ENCODE data around the gene SWT1.
"Not testable (repeated sequence)": the region's sequence is repeated elsewhere in the genome, so short reads cannot be mapped to it uniquely, and the experiment has no call there.

Gene SWT1

DNA sequence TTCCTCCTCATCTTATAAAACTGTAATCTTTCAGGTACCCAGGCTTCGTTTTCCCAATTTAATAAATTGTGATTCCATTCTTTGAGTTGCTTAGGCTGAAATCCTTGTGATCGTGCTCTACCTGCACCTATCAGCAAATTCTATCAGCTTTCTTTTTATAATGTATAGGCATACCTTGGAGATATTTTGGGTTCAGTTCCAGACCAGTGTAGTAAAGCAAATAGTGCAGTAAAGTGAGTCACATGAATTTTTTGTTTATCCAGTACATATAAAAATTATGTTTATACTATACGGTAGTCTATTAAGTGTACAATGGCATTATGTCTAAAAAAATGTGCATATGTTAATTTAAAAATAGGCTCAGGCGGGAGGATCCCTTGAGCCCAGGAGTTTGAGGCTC, 5.5 kb downstream of the SWT1 start:
- TF ChIP-seq, protein P1, sequence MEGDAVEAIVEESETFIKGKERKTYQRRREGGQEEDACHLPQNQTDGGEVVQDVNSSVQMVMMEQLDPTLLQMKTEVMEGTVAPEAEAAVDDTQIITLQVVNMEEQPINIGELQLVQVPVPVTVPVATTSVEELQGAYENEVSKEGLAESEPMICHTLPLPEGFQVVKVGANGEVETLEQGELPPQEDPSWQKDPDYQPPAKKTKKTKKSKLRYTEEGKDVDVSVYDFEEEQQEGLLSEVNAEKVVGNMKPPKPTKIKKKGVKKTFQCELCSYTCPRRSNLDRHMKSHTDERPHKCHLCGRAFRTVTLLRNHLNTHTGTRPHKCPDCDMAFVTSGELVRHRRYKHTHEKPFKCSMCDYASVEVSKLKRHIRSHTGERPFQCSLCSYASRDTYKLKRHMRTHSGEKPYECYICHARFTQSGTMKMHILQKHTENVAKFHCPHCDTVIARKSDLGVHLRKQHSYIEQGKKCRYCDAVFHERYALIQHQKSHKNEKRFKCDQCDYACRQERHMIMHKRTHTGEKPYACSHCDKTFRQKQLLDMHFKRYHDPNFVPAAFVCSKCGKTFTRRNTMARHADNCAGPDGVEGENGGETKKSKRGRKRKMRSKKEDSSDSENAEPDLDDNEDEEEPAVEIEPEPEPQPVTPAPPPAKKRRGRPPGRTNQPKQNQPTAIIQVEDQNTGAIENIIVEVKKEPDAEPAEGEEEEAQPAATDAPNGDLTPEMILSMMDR (IDR thresholded peaks at IDR 0.05; ENCODE audit: low read depth, low read length, missing control alignments), result no peak
- H3K4me3 ChIP-seq (ENCODE audit: low read depth, low read length), result no peak overlapping the region
- DNase-seq (ENCODE audit: low read depth), result no peak

DNA sequence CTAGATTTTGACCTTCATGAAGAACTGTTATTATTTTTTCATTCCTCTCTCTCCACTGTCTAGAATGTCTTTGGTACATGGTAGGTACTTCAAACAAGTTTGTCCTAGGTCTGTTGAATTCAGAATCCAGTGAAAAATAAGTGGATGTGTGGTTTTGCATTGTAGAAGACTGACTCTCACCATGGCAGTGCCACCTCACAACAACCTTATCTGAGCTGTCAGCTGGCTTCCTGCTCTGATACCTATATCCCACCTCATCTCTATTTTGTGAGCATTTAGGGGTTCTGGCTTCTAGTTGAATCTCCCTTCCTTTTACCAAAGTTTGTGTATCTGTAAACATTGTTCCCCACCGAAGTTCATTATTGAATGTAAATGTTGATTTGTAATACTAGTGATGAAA, 9.1 kb downstream of the SWT1 start:
- DNase-seq (ENCODE audit: low read depth), result no peak
- TF ChIP-seq, protein P1 (IDR thresholded peaks at IDR 0.05; ENCODE audit: low read depth, low read length, missing control alignments), result no peak
- no peak overlapping the region for H3K4me3 ChIP-seq (ENCODE audit: low read depth, low read length)

DNA sequence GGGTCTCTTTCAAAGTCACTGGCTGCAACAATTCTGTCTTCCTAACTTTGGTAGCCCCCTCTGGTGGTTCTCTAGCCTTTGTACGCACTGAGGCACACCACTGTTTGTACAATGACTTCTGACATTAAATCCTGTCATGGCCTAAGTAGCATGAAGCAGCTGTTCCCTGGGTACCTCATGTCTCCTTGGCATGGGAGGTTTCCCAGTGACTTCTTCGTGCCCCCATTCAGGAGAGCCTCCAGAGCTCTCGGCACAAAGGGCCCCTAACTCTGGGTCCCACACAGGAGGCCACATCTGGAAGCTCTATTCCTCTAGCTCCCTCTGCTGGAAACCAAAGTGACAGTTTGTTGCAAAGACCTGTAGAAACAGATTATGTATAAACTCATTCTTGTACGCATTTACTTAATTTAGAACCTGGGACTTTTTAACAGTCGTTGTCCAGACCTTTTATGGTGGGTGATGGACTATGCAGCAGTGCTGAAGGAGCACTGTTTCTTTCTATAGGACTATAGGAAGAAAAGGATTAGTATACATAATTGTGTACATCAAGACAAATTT, 13.4 kb downstream of the SWT1 start:
- TF ChIP-seq, protein P1 (IDR thresholded peaks at IDR 0.05; ENCODE audit: low read depth, low read length, missing control alignments), result peak; percentile 67
- DNase-seq (ENCODE audit: low read depth), result no peak
- no peak overlapping the region for H3K4me3 ChIP-seq (ENCODE audit: low read depth, low read length)

DNA sequence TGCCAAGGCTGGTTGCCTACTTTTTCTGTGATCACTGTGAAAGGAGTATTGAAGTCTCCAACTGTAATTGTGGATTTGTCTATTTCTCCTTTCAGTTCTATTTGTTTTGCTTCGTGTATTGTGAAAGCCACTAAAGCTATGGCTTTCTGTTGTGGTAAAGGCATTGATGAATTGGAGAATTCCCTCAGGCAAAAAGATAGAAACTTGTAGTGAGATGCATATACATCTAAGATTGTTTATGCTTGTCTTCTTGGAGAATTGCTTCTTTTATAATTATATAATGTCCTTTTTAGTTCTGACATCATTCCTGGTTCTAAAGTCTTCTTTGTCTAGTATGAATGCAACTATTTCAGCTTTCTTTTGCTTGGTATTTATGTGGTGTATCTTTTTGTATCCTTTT, 36.8 kb downstream of the SWT1 start:
- no peak overlapping the region for H3K4me3 ChIP-seq (ENCODE audit: low read depth, low read length)
- DNase-seq (ENCODE audit: low read depth), result no peak
- TF ChIP-seq, protein P1 (IDR thresholded peaks at IDR 0.05; ENCODE audit: low read depth, low read length, missing control alignments), result no peak

DNA sequence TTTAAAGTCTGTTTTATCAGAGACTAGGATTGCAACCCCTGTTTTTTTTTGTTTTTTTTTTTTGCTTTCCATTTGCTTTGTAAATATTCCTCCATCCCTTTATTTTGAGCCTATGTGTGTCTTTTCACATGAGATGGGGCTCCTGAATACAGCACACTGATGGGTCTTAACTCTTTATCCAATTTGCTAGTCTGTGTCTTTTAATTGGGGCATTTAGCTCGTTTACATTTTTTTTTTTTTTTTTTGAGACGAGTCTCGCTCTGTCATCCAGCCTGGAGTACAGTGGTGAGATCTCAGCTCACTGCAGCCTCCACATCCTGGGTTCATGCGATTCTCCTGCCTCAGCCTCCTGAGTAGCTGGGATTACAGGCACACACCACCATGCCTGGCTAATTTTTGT, 41.7 kb downstream of the SWT1 start:
- not testable (repeated sequence) for DNase-seq (ENCODE audit: low read depth); H3K4me3 ChIP-seq (ENCODE audit: low read depth, low read length)

DNA sequence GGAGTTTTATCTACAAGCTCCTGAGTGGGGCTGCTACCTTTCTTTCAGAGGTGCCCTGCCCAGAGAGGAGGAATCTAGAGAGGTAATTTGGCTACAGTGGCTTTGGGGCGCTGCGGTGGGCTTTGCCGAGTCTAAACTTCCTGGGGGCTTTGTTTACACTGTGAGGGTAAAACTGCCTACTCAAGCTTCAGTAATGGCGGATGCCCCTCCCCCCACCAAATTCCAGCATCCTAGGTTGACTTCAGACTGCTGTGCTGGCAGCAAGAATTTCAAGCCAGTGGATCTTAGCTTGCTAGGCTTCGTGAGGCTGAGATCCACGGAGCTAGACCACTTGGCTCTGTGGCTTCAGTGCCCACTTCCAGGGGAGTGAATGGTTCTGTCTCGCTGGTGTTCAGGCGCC, 43.9 kb downstream of the SWT1 start:
- TF ChIP-seq, protein P1 (IDR thresholded peaks at IDR 0.05; ENCODE audit: low read depth, low read length, missing control alignments), result no peak
- DNase-seq (ENCODE audit: low read depth), result no peak
- no peak overlapping the region for H3K4me3 ChIP-seq (ENCODE audit: low read depth, low read length)

DNA sequence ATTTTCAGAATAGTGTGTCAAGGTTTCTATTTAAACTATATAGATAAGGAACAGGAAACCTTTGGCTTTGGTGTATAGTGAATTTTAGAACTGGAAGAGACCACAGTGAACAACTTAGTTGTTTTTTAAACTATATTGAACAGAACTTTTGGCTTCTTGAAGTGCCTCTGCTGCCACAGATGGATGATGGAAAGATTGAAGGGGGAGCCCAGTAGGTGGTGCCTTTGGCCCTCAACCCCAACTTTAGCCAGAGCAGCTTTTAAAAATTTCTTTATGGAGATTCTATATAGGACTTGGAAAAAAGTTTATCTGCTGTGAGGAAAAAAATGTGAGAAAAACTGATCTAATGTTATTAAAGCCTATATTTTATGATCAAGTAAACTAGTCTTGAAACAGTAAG, 50.2 kb downstream of the SWT1 start:
- no peak for DNase-seq (ENCODE audit: low read depth)
- no peak overlapping the region for H3K4me3 ChIP-seq (ENCODE audit: low read depth, low read length)
- TF ChIP-seq, protein P1 (IDR thresholded peaks at IDR 0.05; ENCODE audit: low read depth, low read length, missing control alignments), result no peak
